Measurements from ENCODE around the gene CD3E.

- TF ChIP-seq CTCF (IDR thresholded peaks at IDR 0.05; ENCODE audit: low read length) (no peak), EZH2 (optimal IDR thresholded peaks at IDR 0.05; ENCODE audit: low read depth, low read length) (no peak)
Observed at GRCh38 chr11:118259138-118259537, 45.4 kb upstream of the CD3E start.
